Activated CD8-positive, alpha-beta T cell treated with anti-CD3 and anti-CD28 coated beads for 36 hours (primary cell): ENCODE results near the gene RPS6KA6. TPM values are rescaled to one million over a fixed set of nuclear protein-coding genes. Genes with fewer than 3 reads are reported as not detected.
"Not testable (repeated sequence)": the region's sequence is repeated elsewhere in the genome, so short reads cannot be mapped to it uniquely, and the experiment has no call there.

Experiments used
- ATAC-seq: fragments of 200-7000 bp; cut with Tn5 transposase; one replicate; pipeline ENCODE4 v1.10.0; 2021; ENCODE audit warnings: mild to moderate bottlenecking, moderate library complexity
- CTCF ChIA-PET: fragments of 350-600 bp; sonication (Branson Sonifier 250); formaldehyde crosslinking; loops from one replicate; lab custom pipeline; 2021; ENCODE audit warnings: antibody characterized with exemption; lab: Charles Lee
- POLR2A ChIA-PET: fragments of 350-600 bp; sonication (Branson Sonifier 250); formaldehyde crosslinking; loops from one replicate; lab custom pipeline; 2021; ENCODE audit warnings: antibody characterized with exemption; lab: Charles Lee
- DNase-seq: peaks from one replicate; pipeline ENCODE4 v3.0.0-alpha.2; 2020
- H3K27ac Mint-ChIP-seq: one replicate; pipeline ENCODE4 v1.8.0; 2021; ENCODE audit warnings: mild to moderate bottlenecking, mixed read lengths
- H3K27me3 Mint-ChIP-seq: one replicate; pipeline ENCODE4 v1.8.0; 2021; ENCODE audit warnings: mixed read lengths
- H3K36me3 Mint-ChIP-seq: one replicate; pipeline ENCODE4 v1.8.0; 2021; ENCODE audit warnings: low read depth, mixed read lengths
- H3K4me1 Mint-ChIP-seq: one replicate; pipeline ENCODE4 v1.8.0; 2021; ENCODE audit warnings: low read depth, mixed read lengths
- H3K4me3 Mint-ChIP-seq: one replicate; pipeline ENCODE4 v1.8.0; 2021; ENCODE audit warnings: mild to moderate bottlenecking, moderate library complexity, mixed read lengths
- H3K9me3 Mint-ChIP-seq: one replicate; pipeline ENCODE4 v1.8.0; 2021; ENCODE audit warnings: mixed read lengths
- CTCF ChIP-seq: fragments of 200-600 bp; IDR thresholded peaks from one replicate; pipeline ENCODE4 v1.8.0; 2022; ENCODE audit warnings: antibody characterized with exemption, mild to moderate bottlenecking
- intact Hi-C: fragments of 100-400 bp; cut with micrococcal nuclease; formaldehyde crosslinking; loops from one replicate; pipeline ENCODE4 v1.10.0; 2022
- total RNA-seq, 2 experiments: library from RNA; stranded (reverse); gene quantifications; one replicate each; pipeline ENCODE4 v1.2.3, GENCODE V29; 2021

Gene RPS6KA6
- total RNA-seq, 2 experiments from 2014 or later: 0.04 TPM; not detected in 1

GRCh38 chrX:84108584-84108983, 79.4 kb downstream of the RPS6KA6 start:
- Mint-ChIP-seq H3K4me3 (no peak overlapping the region), H3K36me3 (no peaks in the 10 kb centered on the region), H3K27ac (no peak overlapping the region), H3K4me1 (no peaks in the 10 kb centered on the region), H3K27me3 (no peaks in the 10 kb centered on the region), H3K9me3 (no peaks in the 10 kb centered on the region)
- ATAC-seq: no peak
- DNase-seq: no peak
- POLR2A ChIA-PET: no interaction called here
- intact Hi-C loops: no loop called here
- CTCF ChIA-PET: no interaction called here
- TF ChIP-seq CTCF: no peak

- intact Hi-C loops: no loop called here
- ChIA-PET POLR2A (no interaction called here), CTCF (no interaction called here)
- Mint-ChIP-seq H3K27me3 (no peaks in the 10 kb centered on the region), H3K36me3 (no peaks in the 10 kb centered on the region), H3K4me1 (no peaks in the 10 kb centered on the region), H3K9me3 (no peaks in the 10 kb centered on the region), H3K27ac (no peak overlapping the region), H3K4me3 (no peak overlapping the region)
- ATAC-seq (no peak), DNase-seq (no peak)
- no peak for TF ChIP-seq CTCF
These were observed 88.9 kb downstream of the RPS6KA6 start for GRCh38 chrX:84099120-84099519.

- POLR2A ChIA-PET, H3K9me3 Mint-ChIP-seq, DNase-seq, H3K27me3 Mint-ChIP-seq, H3K4me3 Mint-ChIP-seq, intact Hi-C loops, ATAC-seq, H3K36me3 Mint-ChIP-seq, H3K4me1 Mint-ChIP-seq, H3K27ac Mint-ChIP-seq, CTCF ChIA-PET: not testable (repeated sequence)
These were observed 108.4 kb downstream of the RPS6KA6 start for GRCh38 chrX:84079479-84080197.

GRCh38 chrX:84078991-84079390, 109.0 kb downstream of the RPS6KA6 start:
- H3K27ac Mint-ChIP-seq: no peak overlapping the region
- H3K4me1 Mint-ChIP-seq: no peaks in the 10 kb centered on the region
- no peak overlapping the region for H3K4me3 Mint-ChIP-seq
- ATAC-seq (no peak), DNase-seq (no peak)
- no peak for TF ChIP-seq CTCF
- no peaks in the 10 kb centered on the region for H3K36me3 Mint-ChIP-seq
- no peaks in the 10 kb centered on the region for H3K27me3 Mint-ChIP-seq
- intact Hi-C loops: no loop called here
- no peaks in the 10 kb centered on the region for H3K9me3 Mint-ChIP-seq
- POLR2A ChIA-PET: no interaction called here
- CTCF ChIA-PET: no interaction called here

GRCh38 chrX:84064814-84065213, 123.2 kb downstream of the RPS6KA6 start:
- Mint-ChIP-seq H3K9me3 (no peaks in the 10 kb centered on the region), H3K36me3 (no peaks in the 10 kb centered on the region), H3K27ac (no peak overlapping the region), H3K27me3 (no peaks in the 10 kb centered on the region), H3K4me1 (no peaks in the 10 kb centered on the region), H3K4me3 (no peak overlapping the region)
- ATAC-seq (no peak), DNase-seq (no peak)
- TF ChIP-seq CTCF: no peak
- ChIA-PET CTCF (no interaction called here), POLR2A (no interaction called here)
- intact Hi-C loops: no loop called here
